ENCODE results near the gene TRMT5. TPM values are rescaled to one million over a fixed set of nuclear protein-coding genes. Genes with fewer than 3 reads are reported as not detected.

Gene TRMT5, protein sequence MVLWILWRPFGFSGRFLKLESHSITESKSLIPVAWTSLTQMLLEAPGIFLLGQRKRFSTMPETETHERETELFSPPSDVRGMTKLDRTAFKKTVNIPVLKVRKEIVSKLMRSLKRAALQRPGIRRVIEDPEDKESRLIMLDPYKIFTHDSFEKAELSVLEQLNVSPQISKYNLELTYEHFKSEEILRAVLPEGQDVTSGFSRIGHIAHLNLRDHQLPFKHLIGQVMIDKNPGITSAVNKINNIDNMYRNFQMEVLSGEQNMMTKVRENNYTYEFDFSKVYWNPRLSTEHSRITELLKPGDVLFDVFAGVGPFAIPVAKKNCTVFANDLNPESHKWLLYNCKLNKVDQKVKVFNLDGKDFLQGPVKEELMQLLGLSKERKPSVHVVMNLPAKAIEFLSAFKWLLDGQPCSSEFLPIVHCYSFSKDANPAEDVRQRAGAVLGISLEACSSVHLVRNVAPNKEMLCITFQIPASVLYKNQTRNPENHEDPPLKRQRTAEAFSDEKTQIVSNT
- total RNA-seq (2022) (15.7 and 17.5 TPM in 2 replicates), Bru-seq, nascent RNA (percentile 84 among the genes with signal in this experiment), BruChase-seq, experiment 1, labeled RNA remaining after a 6-hour chase (percentile 71 among the genes with signal in this experiment), BruChase-seq, experiment 2, labeled RNA remaining after a 2-hour chase (percentile 92 among the genes with signal in this experiment)
- long read RNA-seq, full-length matches to known transcripts: 14 of 19 reads
- long read RNA-seq, partial matches to known transcripts: 3 of 19 reads
- long read RNA-seq, other reads (novel, unspliced or antisense): 2 of 19 reads

GRCh38 chr14:60980811-60981632 lies at the start of gene TRMT5, which contains the start of gene SLC38A6:
TSS of gene TRMT5 (minus strand) at chr14:60981079. CDS start at chr14:60980973, 106 bp downstream.
TSS of gene SLC38A6 (plus strand) at chr14:60981245. CDS start at chr14:60981278, 33 bp downstream.
- POLR2A ChIA-PET: interaction anchor here (0.6 to 5.1 kb wide), 36 partner anchors 9 to 781 kb away, joined by 3 to 45 read pairs (median 3); partner anchors contain the start of genes MNAT1, PPM1A, SIX4 and SNAPC1
- H3K9me3 Mint-ChIP-seq (ENCODE audit: unreplicated experiment): no peaks in the 10 kb centered on the region
- peaks cover 16% of the 10 kb centered on the region for H3K4me1 Mint-ChIP-seq (ENCODE audit: insufficient read depth, unreplicated experiment)
- peaks cover 23% of the 10 kb centered on the region for H3K36me3 Mint-ChIP-seq (ENCODE audit: insufficient read depth, unreplicated experiment)
- CTCF ChIA-PET: interaction anchor here (0.6 to 1.3 kb wide), 5 partner anchors 10 to 1101 kb away, joined by 3 to 4 read pairs (median 4); no protein-coding TSS in a partner anchor
- TF ChIP-seq, protein P1, sequence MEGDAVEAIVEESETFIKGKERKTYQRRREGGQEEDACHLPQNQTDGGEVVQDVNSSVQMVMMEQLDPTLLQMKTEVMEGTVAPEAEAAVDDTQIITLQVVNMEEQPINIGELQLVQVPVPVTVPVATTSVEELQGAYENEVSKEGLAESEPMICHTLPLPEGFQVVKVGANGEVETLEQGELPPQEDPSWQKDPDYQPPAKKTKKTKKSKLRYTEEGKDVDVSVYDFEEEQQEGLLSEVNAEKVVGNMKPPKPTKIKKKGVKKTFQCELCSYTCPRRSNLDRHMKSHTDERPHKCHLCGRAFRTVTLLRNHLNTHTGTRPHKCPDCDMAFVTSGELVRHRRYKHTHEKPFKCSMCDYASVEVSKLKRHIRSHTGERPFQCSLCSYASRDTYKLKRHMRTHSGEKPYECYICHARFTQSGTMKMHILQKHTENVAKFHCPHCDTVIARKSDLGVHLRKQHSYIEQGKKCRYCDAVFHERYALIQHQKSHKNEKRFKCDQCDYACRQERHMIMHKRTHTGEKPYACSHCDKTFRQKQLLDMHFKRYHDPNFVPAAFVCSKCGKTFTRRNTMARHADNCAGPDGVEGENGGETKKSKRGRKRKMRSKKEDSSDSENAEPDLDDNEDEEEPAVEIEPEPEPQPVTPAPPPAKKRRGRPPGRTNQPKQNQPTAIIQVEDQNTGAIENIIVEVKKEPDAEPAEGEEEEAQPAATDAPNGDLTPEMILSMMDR (IDR thresholded peaks at IDR 0.05; ENCODE audit: unreplicated experiment): no peak
- H3K27me3 Mint-ChIP-seq (ENCODE audit: insufficient read depth, unreplicated experiment): no peaks in the 10 kb centered on the region
- no peak within 1 kb of the TSS for H3K4me3 Mint-ChIP-seq (ENCODE audit: unreplicated experiment)
- BruUV-seq (replicated peaks): TSS peak; percentile 43
- intact Hi-C loops (cut with micrococcal nuclease): loop anchor here (2.0 to 5.0 kb wide), 5 partner anchors 201 to 354 kb away; partner anchors contain the start of gene SIX4
- no peak within 1 kb of the TSS for H3K27ac Mint-ChIP-seq (ENCODE audit: low read depth, unreplicated experiment)
- DNase-seq (ENCODE audit: unreplicated experiment): peak; percentile 95

DNA sequence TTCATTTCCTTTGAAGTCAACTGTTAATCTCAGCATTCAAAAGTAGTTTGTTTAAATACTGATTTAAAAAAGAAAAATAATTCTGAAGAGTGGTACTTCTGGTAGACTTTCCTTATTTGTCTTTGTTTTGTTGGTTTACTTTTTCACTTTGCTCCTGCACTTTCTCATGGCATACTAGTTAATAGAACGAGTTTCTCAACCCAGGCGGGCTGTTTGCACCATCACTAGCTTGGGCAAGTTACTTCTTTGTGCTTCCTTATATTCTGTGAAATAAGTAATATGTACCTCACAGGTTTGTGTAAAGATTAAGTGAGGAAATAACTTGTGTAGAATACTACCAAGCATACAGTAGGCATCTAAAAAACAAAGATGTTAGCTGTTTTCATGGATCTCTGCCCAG lies 45.6 kb upstream of the TRMT5 start:
- Mint-ChIP-seq H3K36me3 (ENCODE audit: insufficient read depth, unreplicated experiment) (no peaks in the 10 kb centered on the region), H3K27me3 (ENCODE audit: insufficient read depth, unreplicated experiment) (no peaks in the 10 kb centered on the region), H3K4me3 (ENCODE audit: unreplicated experiment) (no peak overlapping the region), H3K9me3 (ENCODE audit: unreplicated experiment) (no peaks in the 10 kb centered on the region), H3K27ac (ENCODE audit: low read depth, unreplicated experiment) (no peak overlapping the region), H3K4me1 (ENCODE audit: insufficient read depth, unreplicated experiment) (peaks cover 5% of the 10 kb centered on the region)
- no peak for DNase-seq (ENCODE audit: unreplicated experiment)
- ChIA-PET POLR2A (interaction anchor here (0.6 to 1.3 kb wide), 4 partner anchors 40 to 334 kb away, joined by 3 to 5 read pairs (median 3); partner anchors contain the start of genes SLC38A6 and TRMT5), CTCF (interaction anchor here (0.7 to 3.6 kb wide), 11 partner anchors 14 to 404 kb away, joined by 3 to 27 read pairs (median 4); no protein-coding TSS in a partner anchor)
- intact Hi-C loops (cut with micrococcal nuclease): no loop called here
- no TSS peak for BruUV-seq (replicated peaks)
- TF ChIP-seq, protein P1 (IDR thresholded peaks at IDR 0.05; ENCODE audit: unreplicated experiment): no peak

DNA sequence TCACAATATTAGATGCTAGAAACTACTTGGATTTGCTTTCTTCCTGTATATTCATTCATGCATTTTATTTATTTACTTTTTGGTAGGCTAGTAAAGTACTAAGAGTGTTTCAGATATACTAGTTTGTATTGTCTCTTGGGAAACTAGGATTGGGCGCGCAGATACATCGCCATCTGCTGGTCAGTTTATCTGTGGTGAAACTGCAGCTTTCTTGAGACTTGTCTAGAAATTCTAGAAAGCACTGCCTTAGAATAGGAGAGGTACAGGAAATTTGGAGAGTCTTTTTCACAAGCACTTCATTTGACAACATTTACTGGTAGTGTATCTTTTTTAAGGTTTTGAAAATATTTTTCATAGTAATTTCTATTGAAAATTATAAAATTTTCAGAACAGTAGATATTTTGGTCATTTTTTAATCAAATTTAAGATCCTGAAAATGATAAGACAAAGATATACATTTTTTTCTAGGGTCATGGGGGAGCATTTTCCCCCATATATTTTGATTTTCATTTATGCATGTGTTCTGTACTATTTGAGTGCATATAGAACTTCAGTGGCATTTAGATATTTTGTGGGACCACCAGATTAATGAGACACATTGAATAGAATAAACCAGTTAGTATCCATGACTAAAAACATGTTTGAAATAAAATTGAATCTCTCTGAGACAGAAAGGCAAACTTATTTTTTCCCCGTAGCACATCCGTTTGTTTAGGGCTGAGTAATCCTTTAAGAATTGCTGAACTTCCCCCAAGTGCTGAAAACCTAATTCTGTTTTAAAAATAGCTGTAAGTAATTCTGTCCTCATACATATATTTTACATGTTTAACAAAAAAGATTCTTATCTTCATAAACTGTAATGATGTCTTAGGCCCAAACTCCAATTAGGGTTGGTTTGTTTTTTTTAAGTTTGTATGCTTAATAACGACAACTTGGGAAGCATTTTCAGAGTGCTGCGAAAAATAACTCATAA lies 44.7 kb upstream of the TRMT5 start:
- no peaks in the 10 kb centered on the region for H3K27me3 Mint-ChIP-seq (ENCODE audit: insufficient read depth, unreplicated experiment)
- H3K27ac Mint-ChIP-seq (ENCODE audit: low read depth, unreplicated experiment): no peak overlapping the region
- BruUV-seq (replicated peaks): no TSS peak
- H3K4me3 Mint-ChIP-seq (ENCODE audit: unreplicated experiment): no peak overlapping the region
- no peaks in the 10 kb centered on the region for H3K9me3 Mint-ChIP-seq (ENCODE audit: unreplicated experiment)
- ChIA-PET POLR2A (interaction anchor here (0.6 to 0.9 kb wide), 2 partner anchors 41 to 333 kb away, joined by 3 to 5 read pairs; no protein-coding TSS in a partner anchor), CTCF (interaction anchor here (0.7 to 3.6 kb wide), 15 partner anchors 17 to 407 kb away, joined by 3 to 27 read pairs (median 4); no protein-coding TSS in a partner anchor)
- H3K4me1 Mint-ChIP-seq (ENCODE audit: insufficient read depth, unreplicated experiment): peaks cover 5% of the 10 kb centered on the region
- intact Hi-C loops (cut with micrococcal nuclease): loop anchor here (1.0 kb wide), 5 partner anchors 171 to 400 kb away; no protein-coding TSS in a partner anchor
- DNase-seq (ENCODE audit: unreplicated experiment): peak; percentile 77
- H3K36me3 Mint-ChIP-seq (ENCODE audit: insufficient read depth, unreplicated experiment): no peaks in the 10 kb centered on the region
- TF ChIP-seq, protein P1 (IDR thresholded peaks at IDR 0.05; ENCODE audit: unreplicated experiment): peak; percentile 76
